ENCODE results near the gene DACT1.

DACT1 gene

DNA sequence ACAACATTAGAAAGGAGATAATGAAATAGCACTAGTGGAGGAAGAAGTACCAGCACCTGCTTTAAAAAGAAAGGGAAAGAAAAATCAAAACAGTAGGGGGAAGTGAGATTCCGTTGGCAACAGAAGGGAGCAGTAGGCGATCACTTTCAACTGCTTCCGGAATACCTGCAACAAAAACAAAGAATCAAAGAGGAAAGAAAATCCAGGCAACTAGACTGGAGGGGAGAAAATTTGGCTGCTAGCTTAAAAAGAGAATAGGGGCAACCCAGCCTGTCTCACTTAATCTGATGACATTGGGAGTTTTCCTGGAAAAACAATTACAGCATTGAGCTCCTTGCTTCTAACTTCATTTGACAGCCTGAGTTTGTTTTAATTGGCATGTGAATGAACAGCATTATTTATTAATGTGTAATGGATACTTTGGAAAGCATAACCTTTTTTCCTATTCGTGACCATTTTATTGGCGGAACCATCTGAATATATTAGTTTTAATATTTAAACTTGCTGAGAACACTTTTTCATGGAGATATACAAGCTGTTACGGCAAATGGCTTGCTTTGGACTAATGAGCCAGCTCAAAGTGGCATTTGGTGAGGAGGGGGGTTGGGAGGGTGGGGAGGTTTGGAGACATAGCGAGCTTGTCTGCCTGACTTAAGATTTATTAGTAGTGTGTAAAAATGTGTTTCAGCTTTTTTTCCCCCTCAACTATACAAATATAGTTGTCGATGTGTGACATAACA, 2.5 kb upstream of the DACT1 start:
- Histone ChIP-seq H3K9me3 (ENCODE audit: control insufficient read depth, insufficient read depth, low read length) (no peaks in the 10 kb centered on the region), H3K27ac (ENCODE audit: low read length) (no peak overlapping the region), H3K36me3 (ENCODE audit: control insufficient read depth, insufficient read depth, low read length) (no peaks in the 10 kb centered on the region), H3K27me3 (ENCODE audit: control insufficient read depth, insufficient read depth, low read length) (peaks cover 4% of the 10 kb centered on the region; the same call in 1 of the 2 replicates), H3K4me3 (ENCODE audit: low read length) (no peak overlapping the region), H3K4me1 (ENCODE audit: control insufficient read depth, insufficient read depth, low read length) (peaks cover 4% of the 10 kb centered on the region)
- DNase-seq (ENCODE audit: low read depth, low spot score), result no peak
- no CpG with 5 or more reads among the region's 8 CpGs for WGBS (ENCODE audit: insufficient coverage, insufficient read length)

DNA sequence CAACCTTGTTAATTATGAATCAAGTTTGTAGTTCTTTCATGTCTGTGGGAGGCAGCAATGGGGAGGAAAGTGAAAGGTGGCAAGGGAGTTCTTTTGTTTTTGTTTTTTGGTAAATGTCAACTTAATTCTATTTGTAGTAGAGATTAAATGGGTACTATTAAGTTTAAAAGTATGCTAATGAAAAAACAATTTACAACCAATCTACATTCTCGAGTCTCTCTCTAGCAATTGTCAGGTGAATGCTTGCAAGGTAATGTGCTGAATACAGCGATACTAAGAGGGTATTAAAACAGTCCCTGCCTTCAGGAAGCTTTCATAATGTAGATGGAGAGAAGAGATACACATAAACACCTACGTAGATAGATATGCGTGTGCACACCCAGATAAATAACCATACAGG, 1.6 kb upstream of the DACT1 start:
- H3K36me3 ChIP-seq (ENCODE audit: control insufficient read depth, insufficient read depth, low read length), result no peaks in the 10 kb centered on the region
- peaks cover 4% of the 10 kb centered on the region for H3K4me1 ChIP-seq (ENCODE audit: control insufficient read depth, insufficient read depth, low read length)
- no peak overlapping the region for H3K4me3 ChIP-seq (ENCODE audit: low read length)
- H3K9me3 ChIP-seq (ENCODE audit: control insufficient read depth, insufficient read depth, low read length), result no peaks in the 10 kb centered on the region
- no peak for DNase-seq (ENCODE audit: low read depth, low spot score)
- peaks cover 4% of the 10 kb centered on the region; the same call in 1 of the 2 replicates for H3K27me3 ChIP-seq (ENCODE audit: control insufficient read depth, insufficient read depth, low read length)
- WGBS (ENCODE audit: insufficient coverage, insufficient read length), result no CpG with 5 or more reads among the region's 4 CpGs
- no peak overlapping the region for H3K27ac ChIP-seq (ENCODE audit: low read length)

DNA sequence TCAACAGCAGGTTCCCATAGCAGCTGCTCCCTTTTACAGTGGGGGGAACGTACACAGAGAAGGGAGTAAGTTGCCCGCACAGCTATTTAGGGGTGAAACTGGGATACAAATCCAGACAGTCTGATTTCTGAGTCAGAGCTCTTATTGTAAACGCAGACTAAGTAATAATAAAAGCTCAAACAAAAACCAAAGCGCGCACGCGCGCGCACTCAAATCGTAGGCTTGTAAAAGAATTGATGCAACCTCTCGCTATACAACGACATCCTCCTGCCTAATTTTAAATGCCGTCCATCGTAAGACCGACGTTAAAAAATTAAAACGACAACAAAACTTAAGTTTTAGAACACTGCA, 747 bp upstream of the DACT1 start:
- WGBS (ENCODE audit: insufficient coverage, insufficient read length), result no CpG with 5 or more reads among the region's 17 CpGs
- Histone ChIP-seq H3K4me3 (ENCODE audit: low read length) (peak overlapping the region; percentile 44; the same call in 1 of the 2 replicates), H3K27ac (ENCODE audit: low read length) (no peak overlapping the region), H3K27me3 (ENCODE audit: control insufficient read depth, insufficient read depth, low read length) (peaks cover 4% of the 10 kb centered on the region; the same call in 1 of the 2 replicates), H3K4me1 (ENCODE audit: control insufficient read depth, insufficient read depth, low read length) (peaks cover 4% of the 10 kb centered on the region), H3K36me3 (ENCODE audit: control insufficient read depth, insufficient read depth, low read length) (no peaks in the 10 kb centered on the region), H3K9me3 (ENCODE audit: control insufficient read depth, insufficient read depth, low read length) (no peaks in the 10 kb centered on the region)
- no peak for DNase-seq (ENCODE audit: low read depth, low spot score)

DNA sequence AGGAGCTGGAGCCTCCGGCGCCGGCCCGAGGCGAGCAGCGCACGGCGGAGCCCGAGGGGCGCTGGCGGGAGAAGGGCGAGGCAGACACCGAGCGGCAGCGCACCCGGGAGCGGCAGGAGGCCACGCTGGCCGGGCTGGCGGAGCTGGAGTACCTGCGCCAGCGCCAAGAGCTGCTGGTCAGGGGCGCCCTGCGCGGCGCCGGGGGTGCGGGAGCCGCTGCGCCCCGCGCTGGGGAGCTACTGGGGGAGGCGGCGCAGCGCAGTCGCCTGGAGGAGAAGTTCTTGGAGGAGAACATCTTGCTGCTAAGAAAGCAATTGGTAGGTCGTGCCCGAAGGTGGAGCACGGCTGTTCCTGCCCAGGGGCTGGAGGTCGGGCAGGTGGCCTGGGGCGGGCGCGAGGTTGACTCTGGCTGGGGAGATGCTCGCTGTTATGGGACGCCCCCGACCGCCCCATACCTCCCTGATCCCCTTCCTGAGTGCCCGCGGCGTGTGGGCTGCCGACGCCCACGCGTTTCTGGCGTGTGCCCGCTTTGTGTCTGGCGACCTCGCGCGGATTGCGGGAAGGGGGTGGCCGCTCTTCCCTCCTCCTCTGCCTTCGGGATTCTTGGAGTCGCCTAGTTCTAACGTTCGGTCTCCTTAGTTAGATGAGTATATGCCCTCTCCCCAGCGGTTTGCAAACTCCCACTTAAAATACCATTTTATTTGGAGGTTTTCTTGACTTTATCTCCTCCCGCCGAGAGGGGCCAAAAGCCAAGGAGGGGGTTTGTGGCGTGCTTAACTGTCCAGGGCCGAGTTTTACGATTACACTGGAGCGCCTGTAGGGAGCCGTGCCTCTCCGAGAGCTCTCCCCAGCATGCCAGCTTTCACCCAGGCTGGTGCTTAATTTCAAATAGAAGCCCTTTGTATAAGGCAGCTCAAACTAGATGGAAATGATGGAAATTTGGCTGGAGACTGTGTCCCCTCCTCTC, 752 bp downstream of the DACT1 start:
- Histone ChIP-seq H3K4me1 (ENCODE audit: control insufficient read depth, insufficient read depth, low read length) (peaks cover 4% of the 10 kb centered on the region), H3K36me3 (ENCODE audit: control insufficient read depth, insufficient read depth, low read length) (no peaks in the 10 kb centered on the region), H3K9me3 (ENCODE audit: control insufficient read depth, insufficient read depth, low read length) (no peaks in the 10 kb centered on the region), H3K27me3 (ENCODE audit: control insufficient read depth, insufficient read depth, low read length) (peaks cover 4% of the 10 kb centered on the region; the same call in 1 of the 2 replicates), H3K27ac (ENCODE audit: low read length) (no peak overlapping the region), H3K4me3 (ENCODE audit: low read length) (peak overlapping the region; percentile 44)
- no peak for DNase-seq (ENCODE audit: low read depth, low spot score)
- WGBS (ENCODE audit: insufficient coverage, insufficient read length), result no CpG with 5 or more reads among the region's 75 CpGs

DNA sequence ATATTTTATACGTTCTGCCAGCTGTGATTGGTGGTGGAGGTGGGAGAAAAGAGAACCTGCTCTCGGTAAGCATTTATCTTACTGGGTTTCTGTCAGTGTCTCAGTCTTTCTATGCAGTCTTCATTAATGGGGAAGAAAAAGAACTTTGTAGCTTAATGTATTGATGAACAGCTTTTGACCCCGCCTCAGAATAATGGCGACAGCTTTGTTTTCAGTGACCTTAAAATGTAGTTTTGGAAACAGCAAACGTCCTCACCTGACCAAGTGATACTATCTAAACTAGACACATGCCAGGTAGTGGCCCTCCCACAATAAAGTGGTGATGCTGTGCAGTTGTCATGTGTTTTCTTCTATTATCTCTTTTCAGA, 1.4 kb downstream of the DACT1 start:
- Histone ChIP-seq H3K27ac (ENCODE audit: low read length) (no peak overlapping the region), H3K4me1 (ENCODE audit: control insufficient read depth, insufficient read depth, low read length) (peaks cover 4% of the 10 kb centered on the region), H3K36me3 (ENCODE audit: control insufficient read depth, insufficient read depth, low read length) (no peaks in the 10 kb centered on the region), H3K4me3 (ENCODE audit: low read length) (peak overlapping the region; percentile 44; the same call in 1 of the 2 replicates), H3K9me3 (ENCODE audit: control insufficient read depth, insufficient read depth, low read length) (no peaks in the 10 kb centered on the region), H3K27me3 (ENCODE audit: control insufficient read depth, insufficient read depth, low read length) (peaks cover 4% of the 10 kb centered on the region; the same call in 1 of the 2 replicates)
- no CpG with 5 or more reads among the region's 5 CpGs for WGBS (ENCODE audit: insufficient coverage, insufficient read length)
- no peak for DNase-seq (ENCODE audit: low read depth, low spot score)

DNA sequence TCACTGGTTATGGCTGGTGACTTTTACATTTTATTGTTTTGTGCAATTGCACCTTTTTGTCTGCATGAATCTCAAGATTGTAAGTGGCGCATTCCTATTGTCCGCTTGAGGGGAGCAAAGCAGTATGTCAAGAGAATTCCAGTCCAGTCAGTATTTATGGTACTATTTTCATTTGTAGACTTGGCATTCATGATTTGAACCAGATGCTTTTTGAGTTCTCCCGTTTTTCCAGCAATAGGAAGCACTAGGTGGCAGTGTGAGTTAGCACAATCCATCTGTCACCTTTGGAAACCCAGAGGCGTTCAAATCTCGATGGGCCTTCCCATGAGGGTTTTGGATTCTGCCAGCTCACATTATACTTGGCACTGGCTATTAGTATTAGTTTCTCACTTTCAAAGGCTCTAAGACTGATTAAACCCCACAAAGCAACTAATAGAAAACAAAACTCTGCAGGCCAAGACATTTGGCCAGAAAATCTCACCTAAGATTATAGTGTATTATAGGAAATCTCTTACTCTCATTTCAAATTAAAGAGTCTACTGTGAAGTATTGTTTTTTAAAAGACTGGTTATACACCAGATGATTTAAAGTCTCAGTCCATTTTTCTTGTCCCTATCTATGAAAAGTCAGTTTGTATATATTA, 2.2 kb downstream of the DACT1 start:
- Histone ChIP-seq H3K9me3 (ENCODE audit: control insufficient read depth, insufficient read depth, low read length) (no peaks in the 10 kb centered on the region), H3K27me3 (ENCODE audit: control insufficient read depth, insufficient read depth, low read length) (peaks cover 4% of the 10 kb centered on the region; the same call in 1 of the 2 replicates), H3K4me3 (ENCODE audit: low read length) (no peak overlapping the region; the same call in 1 of the 2 replicates), H3K36me3 (ENCODE audit: control insufficient read depth, insufficient read depth, low read length) (no peaks in the 10 kb centered on the region), H3K27ac (ENCODE audit: low read length) (no peak overlapping the region), H3K4me1 (ENCODE audit: control insufficient read depth, insufficient read depth, low read length) (peaks cover 2% of the 10 kb centered on the region; the same call in 1 of the 2 replicates)
- no CpG with 5 or more reads among the region's 5 CpGs for WGBS (ENCODE audit: insufficient coverage, insufficient read length)
- DNase-seq (ENCODE audit: low read depth, low spot score), result no peak

DNA sequence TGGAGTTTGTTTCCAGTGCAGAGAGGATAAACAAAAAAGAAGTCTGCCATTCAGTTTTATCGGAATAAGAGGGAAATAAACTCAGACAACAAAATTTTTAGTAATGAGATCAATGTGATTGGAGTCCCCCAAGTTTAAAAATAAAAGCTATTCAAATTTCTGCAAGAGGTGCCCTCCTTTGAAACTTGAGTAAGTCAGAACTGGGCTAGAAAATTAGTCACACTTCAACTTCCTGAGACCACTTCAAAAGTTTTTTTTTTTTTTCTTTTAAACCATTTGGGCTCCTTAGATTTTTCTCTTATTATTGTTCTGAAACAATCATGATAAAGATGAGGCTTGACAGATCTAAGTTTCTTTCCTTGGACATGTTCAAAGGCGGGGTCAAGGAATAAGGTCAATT, 3.2 kb downstream of the DACT1 start:
- DNase-seq (ENCODE audit: low read depth, low spot score), result no peak
- H3K4me3 ChIP-seq (ENCODE audit: low read length), result no peak overlapping the region
- peaks cover 4% of the 10 kb centered on the region; the same call in 1 of the 2 replicates for H3K27me3 ChIP-seq (ENCODE audit: control insufficient read depth, insufficient read depth, low read length)
- whole genome bisulfite sequencing (ENCODE audit: insufficient coverage, insufficient read length), result no CpG with 5 or more reads among the region's 2 CpGs
- H3K4me1 ChIP-seq (ENCODE audit: control insufficient read depth, insufficient read depth, low read length), result peaks cover 2% of the 10 kb centered on the region; the same call in 1 of the 2 replicates
- H3K9me3 ChIP-seq (ENCODE audit: control insufficient read depth, insufficient read depth, low read length), result no peaks in the 10 kb centered on the region
- H3K27ac ChIP-seq (ENCODE audit: low read length), result no peak overlapping the region
- peaks cover 6% of the 10 kb centered on the region; the same call in 1 of the 2 replicates for H3K36me3 ChIP-seq (ENCODE audit: control insufficient read depth, insufficient read depth, low read length)

DNA sequence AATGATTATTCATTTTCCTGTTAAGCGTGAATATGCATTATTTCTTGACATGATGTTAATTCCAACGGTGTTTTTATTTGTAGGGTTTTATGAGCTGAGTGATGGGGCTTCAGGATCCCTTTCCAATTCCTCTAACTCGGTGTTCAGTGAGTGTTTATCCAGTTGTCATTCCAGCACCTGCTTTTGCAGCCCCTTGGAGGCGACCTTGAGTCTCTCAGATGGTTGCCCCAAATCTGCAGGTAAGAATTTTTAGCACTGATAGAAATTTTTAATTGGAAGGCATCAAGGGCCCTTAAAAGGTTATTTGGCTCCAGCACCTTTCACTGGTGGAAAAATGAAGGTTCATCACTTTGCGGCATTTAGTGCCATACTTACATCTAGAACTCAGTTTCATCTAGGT, 3.7 kb downstream of the DACT1 start:
- no peaks in the 10 kb centered on the region for H3K9me3 ChIP-seq (ENCODE audit: control insufficient read depth, insufficient read depth, low read length)
- H3K27me3 ChIP-seq (ENCODE audit: control insufficient read depth, insufficient read depth, low read length), result peaks cover 4% of the 10 kb centered on the region; the same call in 1 of the 2 replicates
- H3K4me1 ChIP-seq (ENCODE audit: control insufficient read depth, insufficient read depth, low read length), result peaks cover 2% of the 10 kb centered on the region; the same call in 1 of the 2 replicates
- no peak overlapping the region for H3K27ac ChIP-seq (ENCODE audit: low read length)
- H3K4me3 ChIP-seq (ENCODE audit: low read length), result no peak overlapping the region
- no CpG with 5 or more reads among the region's 5 CpGs for WGBS (ENCODE audit: insufficient coverage, insufficient read length)
- H3K36me3 ChIP-seq (ENCODE audit: control insufficient read depth, insufficient read depth, low read length), result peaks cover 6% of the 10 kb centered on the region; the same call in 1 of the 2 replicates
- no peak for DNase-seq (ENCODE audit: low read depth, low spot score)

DNA sequence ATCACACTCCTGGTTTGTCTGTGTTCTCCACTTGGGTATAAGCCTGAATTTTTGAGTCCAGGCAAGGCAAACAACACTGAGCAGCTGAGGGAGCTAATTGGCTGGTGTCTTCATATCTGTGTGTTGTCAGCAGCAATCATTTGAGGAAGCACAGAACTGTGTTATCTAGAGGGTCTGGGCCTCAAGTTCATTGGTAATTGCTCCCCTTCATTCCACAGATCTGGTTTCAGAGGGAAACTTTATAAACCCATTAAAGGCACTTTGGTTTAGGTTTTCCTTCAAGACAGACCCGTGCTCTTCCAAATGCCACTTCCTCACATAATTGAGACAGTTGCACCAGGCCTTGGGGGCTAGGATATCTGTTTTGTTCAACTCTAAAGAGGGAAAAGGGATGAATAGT, 5.6 kb downstream of the DACT1 start:
- WGBS (ENCODE audit: insufficient coverage, insufficient read length), result no CpG with 5 or more reads among the region's 1 CpG
- H3K27ac ChIP-seq (ENCODE audit: low read length), result no peak overlapping the region
- no peak for DNase-seq (ENCODE audit: low read depth, low spot score)
- H3K4me3 ChIP-seq (ENCODE audit: low read length), result no peak overlapping the region
- H3K36me3 ChIP-seq (ENCODE audit: control insufficient read depth, insufficient read depth, low read length), result peaks cover 8% of the 10 kb centered on the region; the same call in 1 of the 2 replicates
- peaks cover 2% of the 10 kb centered on the region; the same call in 1 of the 2 replicates for H3K4me1 ChIP-seq (ENCODE audit: control insufficient read depth, insufficient read depth, low read length)
- peaks cover 4% of the 10 kb centered on the region; the same call in 1 of the 2 replicates for H3K27me3 ChIP-seq (ENCODE audit: control insufficient read depth, insufficient read depth, low read length)
- no peaks in the 10 kb centered on the region for H3K9me3 ChIP-seq (ENCODE audit: control insufficient read depth, insufficient read depth, low read length)

DNA sequence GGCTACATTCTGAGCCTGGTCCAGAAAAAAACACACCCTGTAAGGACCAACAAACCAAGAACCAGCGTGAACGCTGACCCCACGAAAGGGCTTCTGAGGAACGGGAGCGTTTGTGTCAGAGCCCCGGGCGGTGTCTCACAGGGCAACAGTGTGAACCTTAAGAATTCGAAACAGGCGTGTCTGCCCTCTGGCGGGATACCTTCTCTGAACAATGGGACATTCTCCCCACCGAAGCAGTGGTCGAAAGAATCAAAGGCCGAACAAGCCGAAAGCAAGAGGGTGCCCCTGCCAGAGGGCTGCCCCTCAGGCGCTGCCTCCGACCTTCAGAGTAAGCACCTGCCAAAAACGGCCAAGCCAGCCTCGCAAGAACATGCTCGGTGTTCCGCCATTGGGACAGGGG, 7.9 kb downstream of the DACT1 start:
- Histone ChIP-seq H3K27ac (ENCODE audit: low read length) (no peak overlapping the region), H3K4me1 (ENCODE audit: control insufficient read depth, insufficient read depth, low read length) (no peaks in the 10 kb centered on the region), H3K36me3 (ENCODE audit: control insufficient read depth, insufficient read depth, low read length) (peaks cover 8% of the 10 kb centered on the region; the same call in 1 of the 2 replicates), H3K27me3 (ENCODE audit: control insufficient read depth, insufficient read depth, low read length) (no peaks in the 10 kb centered on the region), H3K9me3 (ENCODE audit: control insufficient read depth, insufficient read depth, low read length) (no peaks in the 10 kb centered on the region), H3K4me3 (ENCODE audit: low read length) (no peak overlapping the region)
- DNase-seq (ENCODE audit: low read depth, low spot score), result no peak
- no CpG with 5 or more reads among the region's 20 CpGs for WGBS (ENCODE audit: insufficient coverage, insufficient read length)
